ENCODE results near the gene FAM20A. TPM values are rescaled to one million over a fixed set of nuclear protein-coding genes. Genes with fewer than 3 reads are reported as not detected.

FAM20A gene
- total RNA-seq, 4 donors from 2014 or later, result 0.78 to 6.4 (median 4.7) TPM

DNA sequence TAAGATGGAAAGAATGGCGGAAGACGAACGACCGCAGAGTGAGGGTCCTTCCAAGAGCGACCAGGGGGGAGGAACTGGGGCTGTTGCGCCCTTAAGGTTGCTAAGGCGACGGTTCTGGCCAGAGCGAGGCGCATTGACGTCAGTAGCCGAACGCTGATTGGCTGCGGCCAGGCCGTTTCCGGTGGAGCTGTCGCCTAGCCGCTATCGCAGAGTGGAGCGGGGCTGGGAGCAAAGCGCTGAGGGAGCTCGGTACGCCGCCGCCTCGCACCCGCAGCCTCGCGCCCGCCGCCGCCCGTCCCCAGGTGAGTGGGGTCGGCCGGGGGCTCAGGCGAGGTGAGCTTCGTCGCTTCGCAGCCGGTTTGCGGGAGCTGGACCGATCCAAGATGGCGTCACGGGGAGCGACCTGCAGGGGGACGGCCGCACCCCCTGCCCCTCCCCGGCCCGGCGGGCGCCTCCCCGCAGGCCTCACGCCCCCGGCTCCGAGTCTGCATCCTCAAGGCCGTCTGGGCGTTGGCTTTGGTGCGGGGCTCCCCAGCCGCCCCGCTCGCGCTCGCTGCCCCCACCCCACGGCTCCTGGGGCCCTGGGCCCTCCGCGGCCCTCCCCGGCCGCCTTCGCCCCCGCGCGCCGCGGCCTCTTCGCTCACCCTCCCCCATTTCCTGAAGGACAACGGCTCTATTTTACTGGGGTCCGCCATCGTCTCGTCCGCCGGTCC lies 88.8 kb downstream of the FAM20A start, which contains the start of gene PRKAR1A:
PRKAR1A (plus strand) TSS at position 184 of the 713 bp plus-strand sequence. CDS start 2,970 bp downstream, outside the sequence.
- DNase-seq (ENCODE audit: low spot score in 2 of 2), result peak; percentile 96 to 97
- TF ChIP-seq EP300 (IDR thresholded peaks at IDR 0.05) (no peak), POLR2AphosphoS5 (IDR thresholded peaks at IDR 0.05) (peak; percentile 80 to 90 (median 85)), POLR2A (IDR thresholded peaks at IDR 0.05) (peak in 1 of 2 donors; percentile 87)
- TF ChIP-seq, protein P1, sequence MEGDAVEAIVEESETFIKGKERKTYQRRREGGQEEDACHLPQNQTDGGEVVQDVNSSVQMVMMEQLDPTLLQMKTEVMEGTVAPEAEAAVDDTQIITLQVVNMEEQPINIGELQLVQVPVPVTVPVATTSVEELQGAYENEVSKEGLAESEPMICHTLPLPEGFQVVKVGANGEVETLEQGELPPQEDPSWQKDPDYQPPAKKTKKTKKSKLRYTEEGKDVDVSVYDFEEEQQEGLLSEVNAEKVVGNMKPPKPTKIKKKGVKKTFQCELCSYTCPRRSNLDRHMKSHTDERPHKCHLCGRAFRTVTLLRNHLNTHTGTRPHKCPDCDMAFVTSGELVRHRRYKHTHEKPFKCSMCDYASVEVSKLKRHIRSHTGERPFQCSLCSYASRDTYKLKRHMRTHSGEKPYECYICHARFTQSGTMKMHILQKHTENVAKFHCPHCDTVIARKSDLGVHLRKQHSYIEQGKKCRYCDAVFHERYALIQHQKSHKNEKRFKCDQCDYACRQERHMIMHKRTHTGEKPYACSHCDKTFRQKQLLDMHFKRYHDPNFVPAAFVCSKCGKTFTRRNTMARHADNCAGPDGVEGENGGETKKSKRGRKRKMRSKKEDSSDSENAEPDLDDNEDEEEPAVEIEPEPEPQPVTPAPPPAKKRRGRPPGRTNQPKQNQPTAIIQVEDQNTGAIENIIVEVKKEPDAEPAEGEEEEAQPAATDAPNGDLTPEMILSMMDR (IDR thresholded peaks at IDR 0.05), result no peak
- peak within 1 kb of the TSS; percentile 99 for H3K27ac ChIP-seq
- 2% methylated on average over 36 of the region's 81 CpGs for WGBS
- no peaks in the 10 kb centered on the region for H3K27me3 ChIP-seq
- no peaks in the 10 kb centered on the region for H3K9me3 ChIP-seq
- peak within 1 kb of the TSS; percentile 95 for H3K4me3 ChIP-seq
- peaks cover 10% of the 10 kb centered on the region for H3K36me3 ChIP-seq
- peaks cover 39% of the 10 kb centered on the region for H3K4me1 ChIP-seq

DNA sequence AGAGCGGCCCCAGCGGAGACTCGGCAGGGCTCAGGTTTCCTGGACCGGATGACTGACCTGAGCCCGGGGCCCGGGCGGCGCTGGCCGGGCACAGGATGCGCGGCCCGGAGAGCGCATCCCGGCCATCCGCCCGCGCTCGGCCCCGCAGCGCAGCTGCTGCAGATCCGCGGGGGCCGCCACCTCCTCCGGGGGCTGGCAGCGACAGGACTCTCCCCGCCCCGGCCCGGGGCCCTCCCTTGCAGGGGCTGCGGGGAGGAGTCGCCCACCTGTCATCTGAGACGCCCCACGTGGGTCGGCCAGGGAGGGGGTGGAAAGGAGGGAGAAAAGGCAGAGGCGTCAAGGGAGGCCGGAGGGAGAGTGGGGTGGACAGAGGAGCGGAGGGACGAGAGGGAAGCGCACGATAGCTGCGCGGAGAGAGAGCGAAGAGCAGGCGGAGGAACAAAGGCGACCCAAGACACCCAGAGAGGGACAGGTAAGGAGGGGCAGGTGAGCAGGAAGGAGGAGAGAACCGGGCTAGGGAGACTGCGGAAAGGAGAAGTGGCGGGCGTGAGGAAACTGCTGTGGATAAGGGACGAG lies 89.4 kb downstream of the FAM20A start:
- H3K27ac ChIP-seq, result peak overlapping the region; percentile 99
- H3K36me3 ChIP-seq, result peaks cover 4% of the 10 kb centered on the region
- H3K27me3 ChIP-seq, result no peaks in the 10 kb centered on the region
- H3K4me3 ChIP-seq, result peak overlapping the region; percentile 95
- WGBS, result 2% methylated on average over 30 of the region's 49 CpGs
- H3K4me1 ChIP-seq, result peaks cover 39% of the 10 kb centered on the region
- H3K9me3 ChIP-seq, result no peaks in the 10 kb centered on the region
- TF ChIP-seq, protein P1 (IDR thresholded peaks at IDR 0.05), result peak in 1 of 2 donors; percentile 10
- no peak for TF ChIP-seq POLR2AphosphoS5 (IDR thresholded peaks at IDR 0.05)
- no peak for TF ChIP-seq POLR2A (IDR thresholded peaks at IDR 0.05)
- no peak for TF ChIP-seq EP300 (IDR thresholded peaks at IDR 0.05)
- peak; percentile 87 to 88 for DNase-seq (ENCODE audit: low spot score in 2 of 2)

DNA sequence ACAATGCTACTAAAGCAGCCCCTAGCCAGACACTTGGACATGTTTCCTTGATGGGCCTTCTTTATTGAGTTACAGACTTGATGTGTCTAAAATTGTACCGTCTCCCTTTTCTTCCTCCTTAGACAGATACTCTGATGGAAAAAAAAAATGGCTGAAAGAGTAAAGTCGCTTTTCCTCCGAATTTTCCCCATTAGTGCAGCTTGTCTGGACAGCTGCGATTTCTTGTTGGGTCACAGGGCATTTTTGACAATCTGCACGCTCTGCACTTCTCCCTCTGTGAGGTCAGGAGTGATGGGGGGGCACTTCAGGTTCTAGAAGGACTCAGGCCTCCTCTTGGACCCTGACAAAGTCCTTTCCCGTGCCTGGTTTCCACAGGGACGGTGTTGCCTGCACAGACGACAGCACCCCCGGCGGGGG lies 89.9 kb downstream of the FAM20A start:
- Histone ChIP-seq H3K9me3 (no peaks in the 10 kb centered on the region), H3K36me3 (no peaks in the 10 kb centered on the region), H3K27me3 (no peaks in the 10 kb centered on the region), H3K27ac (peak overlapping the region; percentile 99), H3K4me1 (peaks cover 39% of the 10 kb centered on the region), H3K4me3 (peak overlapping the region; percentile 95)
- WGBS, result 3% methylated on average over 6 of the region's 10 CpGs
- TF ChIP-seq POLR2AphosphoS5 (IDR thresholded peaks at IDR 0.05) (no peak), EP300 (IDR thresholded peaks at IDR 0.05) (no peak), POLR2A (IDR thresholded peaks at IDR 0.05) (no peak)
- TF ChIP-seq, protein P1 (IDR thresholded peaks at IDR 0.05), result no peak
- DNase-seq (ENCODE audit: low spot score in 2 of 2), result peak in 1 of 2 donors; percentile 82

DNA sequence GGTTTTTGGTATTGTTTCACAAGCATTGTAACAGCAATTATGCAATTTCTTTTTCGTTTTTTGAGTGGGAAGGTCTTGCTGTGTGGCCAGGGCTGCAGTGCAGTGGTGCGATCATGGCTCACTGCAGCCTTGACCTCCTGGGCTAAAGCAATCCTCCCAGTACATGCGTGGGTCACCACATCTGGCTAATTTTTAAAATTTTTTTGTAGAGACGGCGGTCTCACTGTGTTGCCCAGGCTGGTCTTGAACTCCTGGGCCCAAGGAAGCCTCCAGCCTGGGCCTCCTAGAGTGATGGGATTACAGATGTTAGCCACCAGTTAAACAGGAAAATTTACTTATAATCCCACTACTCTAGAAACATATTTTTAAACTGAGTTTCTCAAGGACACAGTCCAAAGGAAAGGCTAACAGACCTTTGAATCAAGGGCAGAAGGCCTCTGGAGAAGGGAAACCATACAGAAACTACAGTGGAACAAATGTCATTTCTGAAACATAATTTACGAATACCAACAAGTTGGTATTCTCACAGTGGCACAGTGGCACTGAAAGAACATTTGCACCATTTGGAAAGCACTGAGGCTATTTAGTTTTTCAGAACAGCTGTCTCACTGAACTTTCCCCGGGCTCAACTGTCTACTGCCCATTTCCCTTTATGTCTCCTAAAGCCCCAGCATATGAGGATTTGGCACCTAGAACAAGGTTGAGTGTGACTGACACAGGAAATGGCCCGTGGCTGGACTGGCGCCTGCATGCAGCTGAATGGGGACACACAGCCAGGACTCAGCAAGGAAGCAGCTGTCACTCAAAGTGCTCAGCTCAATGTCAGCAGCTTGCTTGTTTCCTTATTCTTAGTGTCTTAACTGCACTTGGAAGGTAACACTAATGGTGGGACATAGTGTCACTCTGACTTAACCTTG lies 91.8 kb downstream of the FAM20A start:
- peaks cover 28% of the 10 kb centered on the region for H3K4me1 ChIP-seq
- no peak for DNase-seq (ENCODE audit: low spot score in 2 of 2)
- H3K4me3 ChIP-seq, result no peak overlapping the region
- TF ChIP-seq, protein P1 (IDR thresholded peaks at IDR 0.05), result no peak
- TF ChIP-seq EP300 (IDR thresholded peaks at IDR 0.05) (no peak), POLR2A (IDR thresholded peaks at IDR 0.05) (no peak), POLR2AphosphoS5 (IDR thresholded peaks at IDR 0.05) (no peak)
- no peaks in the 10 kb centered on the region for H3K36me3 ChIP-seq
- no peaks in the 10 kb centered on the region for H3K27me3 ChIP-seq
- no peaks in the 10 kb centered on the region for H3K9me3 ChIP-seq
- peak overlapping the region; percentile 10 for H3K27ac ChIP-seq
- WGBS, result 71% methylated on average over 9 of the region's 9 CpGs
